ENCODE measurements around the gene ZNF91.

ZNF91 gene

GRCh38 chr19:23315286-23315685, 80.0 kb downstream of the ZNF91 start:
- H3K18ac ChIP-seq (ENCODE audit: low read depth in 1 of 2, low read length in 2 of 2): no peak overlapping the region
- no peak overlapping the region for H2BK5ac ChIP-seq (ENCODE audit: low read depth, low read length, poor library complexity, severe bottlenecking)
- H2BK120ac ChIP-seq (ENCODE audit: low read depth, low read length): no peak overlapping the region
- 100% methylated on average over 1 of the region's 2 CpGs for WGBS
- no peaks in the 10 kb centered on the region for H3K4me1 ChIP-seq (ENCODE audit: control insufficient read depth, insufficient read depth, low read depth, low read length)
- no peak overlapping the region for H3K4ac ChIP-seq (ENCODE audit: low read depth in 1 of 2, low read length in 2 of 2)
- no peak overlapping the region for H3K9ac ChIP-seq (ENCODE audit: low read length)
- no peak overlapping the region for H3K4me2 ChIP-seq (ENCODE audit: low read length, poor library complexity, severe bottlenecking)
- DNase-seq: no peak
- no peak overlapping the region for H2BK12ac ChIP-seq (ENCODE audit: low read length in 2 of 2)
- no peak overlapping the region for H2BK15ac ChIP-seq (ENCODE audit: low read depth, poor library complexity, severe bottlenecking)
- H4K8ac ChIP-seq (ENCODE audit: low read length): no peak overlapping the region
- no peak overlapping the region for H4K91ac ChIP-seq (ENCODE audit: low read length)
- H3K14ac ChIP-seq (ENCODE audit: low read length in 2 of 2): no peak overlapping the region
- H3K23ac ChIP-seq (ENCODE audit: low read length in 2 of 2): no peak overlapping the region
- no peak overlapping the region for H2AK5ac ChIP-seq (ENCODE audit: low read length, severe bottlenecking)
- H2AFZ ChIP-seq (ENCODE audit: low read depth, low read length): no peak overlapping the region
- H3K27me3 ChIP-seq (ENCODE audit: control insufficient read depth in 1 of 2, insufficient read depth in 1 of 2, low read length in 2 of 2): no peaks in the 10 kb centered on the region
- H3K36me3 ChIP-seq (ENCODE audit: control insufficient read depth in 1 of 2, insufficient read depth in 2 of 2, low read depth in 1 of 2, low read length in 2 of 2): no peaks in the 10 kb centered on the region
- H3K4me3 ChIP-seq (ENCODE audit: insufficient read depth in 1 of 2, low read depth in 1 of 2, low read length in 2 of 2): no peak overlapping the region
- H3K27ac ChIP-seq (ENCODE audit: low read length, poor library complexity, severe bottlenecking): no peak overlapping the region
- H3K9me3 ChIP-seq (ENCODE audit: control insufficient read depth, low read length): peaks cover 46% of the 10 kb centered on the region
- no peaks in the 10 kb centered on the region for H3K79me1 ChIP-seq (replicated peaks; ENCODE audit: low read length, poor library complexity, severe bottlenecking)

- H2AFZ ChIP-seq (ENCODE audit: low read depth, low read length): no peak overlapping the region
- no peak overlapping the region for H2BK15ac ChIP-seq (ENCODE audit: low read depth, poor library complexity, severe bottlenecking)
- DNase-seq: no peak
- H2BK5ac ChIP-seq (ENCODE audit: low read depth, low read length, poor library complexity, severe bottlenecking): no peak overlapping the region
- no peak overlapping the region for H4K8ac ChIP-seq (ENCODE audit: low read length)
- no peak overlapping the region for H3K4me3 ChIP-seq (ENCODE audit: insufficient read depth in 1 of 2, low read depth in 1 of 2, low read length in 2 of 2)
- no peak overlapping the region for H3K18ac ChIP-seq (ENCODE audit: low read depth in 1 of 2, low read length in 2 of 2)
- H3K27me3 ChIP-seq (ENCODE audit: control insufficient read depth in 1 of 2, insufficient read depth in 1 of 2, low read length in 2 of 2): no peaks in the 10 kb centered on the region
- H3K4ac ChIP-seq (ENCODE audit: low read depth in 1 of 2, low read length in 2 of 2): no peak overlapping the region
- no peaks in the 10 kb centered on the region for H3K36me3 ChIP-seq (ENCODE audit: control insufficient read depth in 1 of 2, insufficient read depth in 2 of 2, low read depth in 1 of 2, low read length in 2 of 2)
- H4K91ac ChIP-seq (ENCODE audit: low read length): no peak overlapping the region
- H3K14ac ChIP-seq (ENCODE audit: low read length in 2 of 2): no peak overlapping the region
- WGBS: 79% methylated on average over 4 of the region's 4 CpGs
- H3K9me3 ChIP-seq (ENCODE audit: control insufficient read depth, low read length): peaks cover 47% of the 10 kb centered on the region
- H3K4me1 ChIP-seq (ENCODE audit: control insufficient read depth, insufficient read depth, low read depth, low read length): no peaks in the 10 kb centered on the region
- H3K4me2 ChIP-seq (ENCODE audit: low read length, poor library complexity, severe bottlenecking): no peak overlapping the region
- no peak overlapping the region for H3K23ac ChIP-seq (ENCODE audit: low read length in 2 of 2)
- no peak overlapping the region for H3K27ac ChIP-seq (ENCODE audit: low read length, poor library complexity, severe bottlenecking)
- H2AK5ac ChIP-seq (ENCODE audit: low read length, severe bottlenecking): no peak overlapping the region
- H2BK12ac ChIP-seq (ENCODE audit: low read length in 2 of 2): no peak overlapping the region
- H3K79me1 ChIP-seq (replicated peaks; ENCODE audit: low read length, poor library complexity, severe bottlenecking): no peaks in the 10 kb centered on the region
- H3K9ac ChIP-seq (ENCODE audit: low read length): no peak overlapping the region
- no peak overlapping the region for H2BK120ac ChIP-seq (ENCODE audit: low read depth, low read length)
Measured at GRCh38 chr19:23314505-23315251, 80.6 kb downstream of the ZNF91 start.

GRCh38 chr19:23313196-23313595, 82.1 kb downstream of the ZNF91 start:
- H3K4me2 ChIP-seq (ENCODE audit: low read length, poor library complexity, severe bottlenecking): no peak overlapping the region
- no peak overlapping the region for H2BK5ac ChIP-seq (ENCODE audit: low read depth, low read length, poor library complexity, severe bottlenecking)
- DNase-seq: no peak
- H2AFZ ChIP-seq (ENCODE audit: low read depth, low read length): no peak overlapping the region
- 100% methylated on average over 1 of the region's 2 CpGs for WGBS
- no peak overlapping the region for H4K91ac ChIP-seq (ENCODE audit: low read length)
- H3K36me3 ChIP-seq (ENCODE audit: control insufficient read depth in 1 of 2, insufficient read depth in 2 of 2, low read depth in 1 of 2, low read length in 2 of 2): no peaks in the 10 kb centered on the region
- H3K79me1 ChIP-seq (replicated peaks; ENCODE audit: low read length, poor library complexity, severe bottlenecking): no peaks in the 10 kb centered on the region
- H3K27ac ChIP-seq (ENCODE audit: low read length, poor library complexity, severe bottlenecking): no peak overlapping the region
- no peak overlapping the region for H3K18ac ChIP-seq (ENCODE audit: low read depth in 1 of 2, low read length in 2 of 2)
- no peak overlapping the region for H3K4ac ChIP-seq (ENCODE audit: low read depth in 1 of 2, low read length in 2 of 2)
- no peak overlapping the region for H3K4me3 ChIP-seq (ENCODE audit: insufficient read depth in 1 of 2, low read depth in 1 of 2, low read length in 2 of 2)
- no peak overlapping the region for H4K8ac ChIP-seq (ENCODE audit: low read length)
- H2BK15ac ChIP-seq (ENCODE audit: low read depth, poor library complexity, severe bottlenecking): no peak overlapping the region
- H3K23ac ChIP-seq (ENCODE audit: low read length in 2 of 2): no peak overlapping the region
- no peak overlapping the region for H2BK120ac ChIP-seq (ENCODE audit: low read depth, low read length)
- no peak overlapping the region for H3K14ac ChIP-seq (ENCODE audit: low read length in 2 of 2)
- H3K9me3 ChIP-seq (ENCODE audit: control insufficient read depth, low read length): peaks cover 54% of the 10 kb centered on the region
- H3K9ac ChIP-seq (ENCODE audit: low read length): no peak overlapping the region
- H2BK12ac ChIP-seq (ENCODE audit: low read length in 2 of 2): no peak overlapping the region
- no peaks in the 10 kb centered on the region for H3K27me3 ChIP-seq (ENCODE audit: control insufficient read depth in 1 of 2, insufficient read depth in 1 of 2, low read length in 2 of 2)
- H3K4me1 ChIP-seq (ENCODE audit: control insufficient read depth, insufficient read depth, low read depth, low read length): no peaks in the 10 kb centered on the region
- H2AK5ac ChIP-seq (ENCODE audit: low read length, severe bottlenecking): no peak overlapping the region

GRCh38 chr19:23312515-23312914, 82.8 kb downstream of the ZNF91 start:
- Histone ChIP-seq H2BK12ac (ENCODE audit: low read length in 2 of 2) (no peak overlapping the region), H3K79me1 (replicated peaks; ENCODE audit: low read length, poor library complexity, severe bottlenecking) (no peaks in the 10 kb centered on the region), H3K36me3 (ENCODE audit: control insufficient read depth in 1 of 2, insufficient read depth in 2 of 2, low read depth in 1 of 2, low read length in 2 of 2) (no peaks in the 10 kb centered on the region), H3K14ac (ENCODE audit: low read length in 2 of 2) (no peak overlapping the region), H3K27ac (ENCODE audit: low read length, poor library complexity, severe bottlenecking) (no peak overlapping the region), H2AFZ (ENCODE audit: low read depth, low read length) (no peak overlapping the region), H3K4me1 (ENCODE audit: control insufficient read depth, insufficient read depth, low read depth, low read length) (no peaks in the 10 kb centered on the region), H4K8ac (ENCODE audit: low read length) (no peak overlapping the region), H3K4me2 (ENCODE audit: low read length, poor library complexity, severe bottlenecking) (no peak overlapping the region), H2AK5ac (ENCODE audit: low read length, severe bottlenecking) (no peak overlapping the region), H3K9ac (ENCODE audit: low read length) (no peak overlapping the region), H2BK5ac (ENCODE audit: low read depth, low read length, poor library complexity, severe bottlenecking) (no peak overlapping the region), H4K91ac (ENCODE audit: low read length) (no peak overlapping the region), H3K4ac (ENCODE audit: low read depth in 1 of 2, low read length in 2 of 2) (no peak overlapping the region), H3K27me3 (ENCODE audit: control insufficient read depth in 1 of 2, insufficient read depth in 1 of 2, low read length in 2 of 2) (no peaks in the 10 kb centered on the region), H2BK120ac (ENCODE audit: low read depth, low read length) (no peak overlapping the region), H2BK15ac (ENCODE audit: low read depth, poor library complexity, severe bottlenecking) (no peak overlapping the region), H3K9me3 (ENCODE audit: control insufficient read depth, low read length) (peaks cover 61% of the 10 kb centered on the region), H3K18ac (ENCODE audit: low read depth in 1 of 2, low read length in 2 of 2) (no peak overlapping the region), H3K23ac (ENCODE audit: low read length in 2 of 2) (no peak overlapping the region), H3K4me3 (ENCODE audit: insufficient read depth in 1 of 2, low read depth in 1 of 2, low read length in 2 of 2) (no peak overlapping the region)
- no peak for DNase-seq
- 20% methylated on average over 1 of the region's 1 CpG for WGBS

All from mesenchymal stem cell (in vitro differentiated cells and primary cell).